Breast epithelium (tissue), 3 donors: ENCODE results near the gene PPARD.

Experiments used
- POLR2AphosphoS5 ChIP-seq, 3 donors: sonication (generic); formaldehyde crosslinking; IDR thresholded peaks; one replicate each; pipeline ENCODE4 v1.6.1; 2017; ENCODE audit warnings: antibody characterized with exemption in 3 of 3
- TF ChIP-seq, protein P1 (sequence below), 3 donors: fragments of 450-650 bp; IDR thresholded peaks; one replicate each; pipeline ENCODE4 v1.5.1; 2016 to 2017; ENCODE audit warnings: antibody characterized with exemption in 3 of 3, mild to moderate bottlenecking in 3 of 3, moderate library complexity in 3 of 3

- TF ChIP-seq, protein P1, sequence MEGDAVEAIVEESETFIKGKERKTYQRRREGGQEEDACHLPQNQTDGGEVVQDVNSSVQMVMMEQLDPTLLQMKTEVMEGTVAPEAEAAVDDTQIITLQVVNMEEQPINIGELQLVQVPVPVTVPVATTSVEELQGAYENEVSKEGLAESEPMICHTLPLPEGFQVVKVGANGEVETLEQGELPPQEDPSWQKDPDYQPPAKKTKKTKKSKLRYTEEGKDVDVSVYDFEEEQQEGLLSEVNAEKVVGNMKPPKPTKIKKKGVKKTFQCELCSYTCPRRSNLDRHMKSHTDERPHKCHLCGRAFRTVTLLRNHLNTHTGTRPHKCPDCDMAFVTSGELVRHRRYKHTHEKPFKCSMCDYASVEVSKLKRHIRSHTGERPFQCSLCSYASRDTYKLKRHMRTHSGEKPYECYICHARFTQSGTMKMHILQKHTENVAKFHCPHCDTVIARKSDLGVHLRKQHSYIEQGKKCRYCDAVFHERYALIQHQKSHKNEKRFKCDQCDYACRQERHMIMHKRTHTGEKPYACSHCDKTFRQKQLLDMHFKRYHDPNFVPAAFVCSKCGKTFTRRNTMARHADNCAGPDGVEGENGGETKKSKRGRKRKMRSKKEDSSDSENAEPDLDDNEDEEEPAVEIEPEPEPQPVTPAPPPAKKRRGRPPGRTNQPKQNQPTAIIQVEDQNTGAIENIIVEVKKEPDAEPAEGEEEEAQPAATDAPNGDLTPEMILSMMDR (IDR thresholded peaks at IDR 0.05): no peak
- TF ChIP-seq POLR2AphosphoS5 (IDR thresholded peaks at IDR 0.05): no peak
Measured at GRCh38 chr6:35382015-35382414, 39.7 kb downstream of the PPARD start.
